Liver (tissue), 9 donors: ENCODE data around the gene SLC1A5. TPM values are rescaled to one million over a fixed set of nuclear protein-coding genes. Genes with fewer than 3 reads are reported as not detected.
A peak's percentile ranks its signal among the peaks of the same experiment; 100 is the strongest.
"Not testable (repeated sequence)": the region's sequence is repeated elsewhere in the genome, so short reads cannot be mapped to it uniquely, and the experiment has no call there.

Experiments
- DNase-seq: peaks from one replicate; pipeline ENCODE4 v3.0.0-alpha.2; 2017; ENCODE audit warnings: low spot score
- H3K27ac ChIP-seq, 2 donors: one replicate each; pipeline ENCODE4 v1.7.0; 2013; ENCODE audit warnings: inconsistent platforms in 2 of 2, low read length in 2 of 2, control low read depth in 1 of 2, low read depth in 1 of 2, mild to moderate bottlenecking in 1 of 2
- H3K27me3 ChIP-seq, 4 donors: one replicate each; pipeline versions ENCODE4 v1.6.1 to v1.7.0; 2013; ENCODE audit warnings: low read length in 3 of 4, inconsistent platforms in 1 of 4, mild to moderate bottlenecking in 1 of 4, moderate library complexity in 1 of 4; ENCODE audit not compliant: control insufficient read depth in 4 of 4, insufficient read depth in 4 of 4
- H3K36me3 ChIP-seq, 4 donors: one replicate each; pipeline versions ENCODE4 v1.6.1 to v1.7.0; 2013; ENCODE audit warnings: low read length in 3 of 4, mild to moderate bottlenecking in 3 of 4, low read depth in 1 of 4, moderate library complexity in 1 of 4; ENCODE audit not compliant: control insufficient read depth in 4 of 4, insufficient read depth in 3 of 4
- H3K4me1 ChIP-seq, 4 donors: one replicate each; pipeline versions ENCODE4 v1.6.1 to v1.7.0; 2013; ENCODE audit warnings: low read length in 3 of 4, mild to moderate bottlenecking in 3 of 4, moderate library complexity in 1 of 4; ENCODE audit not compliant: control insufficient read depth in 4 of 4, insufficient read depth in 4 of 4
- H3K4me3 ChIP-seq, 3 donors: one replicate each; pipeline versions ENCODE4 v1.6.1 to v1.7.0; 2013; ENCODE audit warnings: low read length in 3 of 3, control low read depth in 1 of 3, low read depth in 1 of 3, mild to moderate bottlenecking in 1 of 3
- H3K9ac ChIP-seq, 2 donors: one replicate each; pipeline ENCODE4 v1.7.0; 2013; ENCODE audit warnings: low read length in 2 of 2, mild to moderate bottlenecking in 2 of 2, moderate library complexity in 2 of 2, control low read depth in 1 of 2, low read depth in 1 of 2
- H3K9me3 ChIP-seq, 4 donors: one replicate each; pipeline versions ENCODE4 v1.6.1 to v1.7.0; 2013; ENCODE audit warnings: low read length in 3 of 4; ENCODE audit not compliant: control insufficient read depth in 4 of 4
- CTCF ChIP-seq: fragments of 150-350 bp; IDR thresholded peaks from 2 replicates; pipeline ENCODE4 v1.5.1; 2017; ENCODE audit warnings: improper control_type of control experiment, low read depth, low read length; ENCODE audit not compliant: missing input control
- EGR1 ChIP-seq, 2 donors: IDR thresholded peaks; 2 replicates each; pipeline ENCODE4 v1.6.1; 2016 to 2018; ENCODE audit warnings: antibody characterized with exemption in 2 of 2, low read depth in 2 of 2
- GABPA ChIP-seq, 2 donors: IDR thresholded peaks in 1 of 2; conservative IDR thresholded peaks in 1 of 2; 2 replicates each; pipeline ENCODE4 v1.6.1; 2016; ENCODE audit warnings: antibody characterized with exemption in 2 of 2, mild to moderate bottlenecking in 1 of 2, moderate library complexity in 1 of 2
- JUND ChIP-seq, 2 donors: IDR thresholded peaks; 2 replicates each; pipeline ENCODE4 v1.6.1; 2016; ENCODE audit warnings: antibody characterized with exemption in 2 of 2
- RAD21 ChIP-seq, 2 donors: IDR thresholded peaks; 2 replicates each; pipeline ENCODE4 v1.6.1; 2016; ENCODE audit warnings: antibody characterized with exemption in 2 of 2, mild to moderate bottlenecking in 2 of 2
- REST ChIP-seq: IDR thresholded peaks from 2 replicates; pipeline ENCODE4 v1.6.1; 2016; ENCODE audit warnings: antibody characterized with exemption, mild to moderate bottlenecking
- SP1 ChIP-seq: IDR thresholded peaks from 2 replicates; pipeline ENCODE4 v1.6.1; 2018; ENCODE audit warnings: antibody characterized with exemption, mild to moderate bottlenecking
- WGBS: extraction: QIAGEN DNeasy Blood & Tissue Kit; methylation state at CpG from one replicate; pipeline ENCODE4 v1.1.7; 2013; 5-methylcytosine and 5-hydroxymethylcytosine counted together
- polyA plus RNA-seq, 2 donors: library from polyadenylated mRNA; stranded (reverse) in 1 of 2; unstranded in 1 of 2; fragments of 200-250 nt in 1 of 2; fragments of >200 nt in 1 of 2; fragmentation: Nextera tagmentation in 1 of 2; extraction: Ambion mirVana in 1 of 2; gene quantifications; one replicate each; pipeline versions ENCODE4 v1.2.1 to v1.2.3, GENCODE V29; 2013 to 2015
- total RNA-seq, 2 donors: library from RNA; depleted of rRNA; stranded (reverse); fragments of >200 nt; gene quantifications; one replicate each; pipeline ENCODE4 v1.2.3, GENCODE V29; 2014
- TF ChIP-seq, protein P1 (sequence below): IDR thresholded peaks from 2 replicates; pipeline ENCODE4 v1.6.1; 2016; ENCODE audit warnings: antibody characterized with exemption
- TF ChIP-seq, protein P2 (sequence below): IDR thresholded peaks from 2 replicates; pipeline ENCODE4 v1.6.1; 2016; ENCODE audit warnings: antibody characterized with exemption
- donor health status: healthy.
- donor health status: healthy.
- donor health status: healthy.
- donor health status: healthy.
- donor health status: healthy.

Gene SLC1A5
- total and polyA plus RNA-seq, 4 donors = 1.5 to 90.8 (median 6.1) TPM

DNA sequence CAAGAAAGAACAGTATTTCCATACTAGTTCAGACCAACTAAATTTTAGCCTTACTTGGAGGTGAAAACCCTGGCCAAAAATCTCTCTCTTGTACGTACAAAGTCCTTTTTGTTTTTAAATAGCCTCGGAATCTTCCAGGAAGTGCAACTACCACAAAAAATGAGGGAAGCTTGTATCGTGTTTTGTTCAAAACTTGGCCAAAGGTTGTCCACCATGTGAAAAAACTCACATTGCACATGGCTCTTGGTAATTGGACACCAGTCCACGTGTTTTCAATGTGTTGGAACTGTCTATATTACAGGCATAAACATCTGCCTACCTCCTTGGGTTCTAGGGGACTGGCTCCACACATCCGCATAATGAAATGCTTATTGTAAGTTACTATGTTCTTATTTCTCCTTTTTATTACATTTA is 27.0 kb downstream of the SLC1A5 start (continued):
- no peak for TF ChIP-seq JUND (IDR thresholded peaks at IDR 0.05)

- H3K9ac ChIP-seq, H3K27me3 ChIP-seq, DNase-seq, H3K9me3 ChIP-seq, H3K4me1 ChIP-seq, H3K36me3 ChIP-seq, H3K4me3 ChIP-seq: not testable (repeated sequence)
- H3K27ac ChIP-seq = peak overlapping the region; percentile 60 to 84
- WGBS = 66% methylated on average over 4 of the region's 4 CpGs
These were observed 27.5 kb downstream of the SLC1A5 start for GRCh38 chr19:46760897-46761296.

DNA sequence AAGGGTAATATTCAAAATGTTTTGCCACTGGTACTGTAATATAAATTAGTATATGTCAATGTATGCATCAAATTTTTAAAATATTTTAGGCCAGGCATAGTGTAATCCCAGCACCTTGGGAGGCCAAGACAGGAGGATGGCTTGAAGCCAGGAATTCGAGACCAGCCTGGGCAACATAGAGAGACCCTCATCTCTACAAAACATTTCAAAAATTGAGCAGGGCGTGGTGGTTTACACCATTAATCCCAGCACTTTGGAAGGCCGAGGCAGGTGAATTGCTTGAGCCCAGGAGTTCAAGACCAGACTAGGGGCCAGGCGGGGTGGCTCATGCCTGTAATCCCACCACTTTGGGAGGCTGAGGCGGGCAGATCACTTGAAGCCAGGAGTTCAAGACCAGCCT is 28.0 kb downstream of the SLC1A5 start:
- H3K27me3 ChIP-seq = no peaks in the 10 kb centered on the region
- H3K36me3 ChIP-seq = peaks cover 0 to 2% (median 0%) of the 10 kb centered on the region in 4 donors
- peaks cover 1 to 6% (median 3%) of the 10 kb centered on the region in 4 donors for H3K4me1 ChIP-seq
- WGBS = 97% methylated on average over 5 of the region's 5 CpGs
- no peak overlapping the region for H3K4me3 ChIP-seq
- H3K9me3 ChIP-seq = no peaks in the 10 kb centered on the region
- no peak for DNase-seq
- H3K27ac ChIP-seq = no peak overlapping the region
- TF ChIP-seq, protein P1, sequence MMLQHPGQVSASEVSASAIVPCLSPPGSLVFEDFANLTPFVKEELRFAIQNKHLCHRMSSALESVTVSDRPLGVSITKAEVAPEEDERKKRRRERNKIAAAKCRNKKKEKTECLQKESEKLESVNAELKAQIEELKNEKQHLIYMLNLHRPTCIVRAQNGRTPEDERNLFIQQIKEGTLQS = no peak
- no peak overlapping the region for H3K9ac ChIP-seq

DNA sequence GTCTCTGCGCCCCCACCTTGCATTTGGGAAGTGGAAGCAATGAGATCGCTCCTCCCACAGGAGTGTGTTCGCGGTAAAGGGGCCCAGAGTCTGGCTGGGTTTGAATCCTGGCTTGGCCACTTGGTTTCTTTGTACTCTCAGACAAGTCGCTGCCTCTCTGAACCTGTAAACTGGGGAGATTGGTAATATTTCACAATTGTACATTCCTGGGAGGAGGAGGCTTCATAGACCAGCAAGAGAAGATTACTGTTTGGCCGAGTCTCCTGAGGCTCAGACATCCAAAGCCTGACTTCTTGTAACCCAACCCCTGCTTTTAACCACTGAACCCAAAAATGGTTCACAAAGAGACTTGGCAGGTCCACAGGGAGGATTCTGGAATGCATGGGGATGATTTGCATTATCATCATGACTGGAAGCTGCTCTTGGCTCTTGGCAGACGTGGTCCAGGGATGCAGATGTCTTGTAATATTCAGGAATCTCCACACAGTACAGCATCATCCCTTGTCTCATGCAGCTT is 28.5 kb downstream of the SLC1A5 start:
- H3K27ac ChIP-seq = no peak overlapping the region
- H3K9ac ChIP-seq = no peak overlapping the region
- peaks cover 1 to 6% (median 3%) of the 10 kb centered on the region in 4 donors for H3K4me1 ChIP-seq
- TF ChIP-seq RAD21 (IDR thresholded peaks at IDR 0.05) (no peak), EGR1 (IDR thresholded peaks at IDR 0.05; ENCODE audit: low read depth in 2 of 2) (no peak), REST (no peak), SP1 (no peak), GABPA (IDR thresholded peaks at IDR 0.05 in 1 of 2, conservative IDR thresholded peaks at IDR 0.05 in 1 of 2) (no peak), CTCF (no peak)
- TF ChIP-seq, protein P2, sequence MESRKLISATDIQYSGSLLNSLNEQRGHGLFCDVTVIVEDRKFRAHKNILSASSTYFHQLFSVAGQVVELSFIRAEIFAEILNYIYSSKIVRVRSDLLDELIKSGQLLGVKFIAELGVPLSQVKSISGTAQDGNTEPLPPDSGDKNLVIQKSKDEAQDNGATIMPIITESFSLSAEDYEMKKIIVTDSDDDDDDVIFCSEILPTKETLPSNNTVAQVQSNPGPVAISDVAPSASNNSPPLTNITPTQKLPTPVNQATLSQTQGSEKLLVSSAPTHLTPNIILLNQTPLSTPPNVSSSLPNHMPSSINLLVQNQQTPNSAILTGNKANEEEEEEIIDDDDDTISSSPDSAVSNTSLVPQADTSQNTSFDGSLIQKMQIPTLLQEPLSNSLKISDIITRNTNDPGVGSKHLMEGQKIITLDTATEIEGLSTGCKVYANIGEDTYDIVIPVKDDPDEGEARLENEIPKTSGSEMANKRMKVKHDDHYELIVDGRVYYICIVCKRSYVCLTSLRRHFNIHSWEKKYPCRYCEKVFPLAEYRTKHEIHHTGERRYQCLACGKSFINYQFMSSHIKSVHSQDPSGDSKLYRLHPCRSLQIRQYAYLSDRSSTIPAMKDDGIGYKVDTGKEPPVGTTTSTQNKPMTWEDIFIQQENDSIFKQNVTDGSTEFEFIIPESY = no peak
- no peaks in the 10 kb centered on the region for H3K27me3 ChIP-seq
- H3K9me3 ChIP-seq = no peaks in the 10 kb centered on the region
- H3K36me3 ChIP-seq = peaks cover 0 to 2% (median 0%) of the 10 kb centered on the region in 4 donors
- WGBS = 79% methylated on average over 7 of the region's 7 CpGs
- H3K4me3 ChIP-seq = no peak overlapping the region
- no peak for DNase-seq
